ENCODE results near the gene GABRB1. TPM values are rescaled to one million over a fixed set of nuclear protein-coding genes. Genes with fewer than 3 reads are reported as not detected.

Gene GABRB1
- total RNA-seq, 1 experiment from 2014 or later, result not detected

DNA sequence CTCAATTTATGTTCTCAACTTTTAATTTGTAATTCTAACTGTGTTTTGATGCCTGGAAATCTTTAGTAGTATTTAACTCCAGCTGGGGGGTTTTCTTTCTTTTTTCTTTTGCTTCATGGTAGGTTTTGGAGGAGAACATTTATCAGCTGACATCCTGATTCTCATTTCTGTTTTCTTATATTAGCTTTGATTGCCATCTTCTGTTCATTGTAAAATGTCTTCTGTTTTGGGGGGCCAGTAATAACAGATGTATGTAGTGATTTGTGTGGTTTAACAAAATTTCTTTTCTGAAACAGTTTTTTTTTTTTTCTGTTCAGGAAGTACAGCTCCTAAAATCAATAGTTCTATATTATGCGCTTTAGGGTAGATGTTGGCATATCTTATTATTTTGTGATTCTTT lies 182.2 kb downstream of the GABRB1 start:
- Histone ChIP-seq H2AFZ (ENCODE audit: low read depth, low read length, poor library complexity, severe bottlenecking) (no peak overlapping the region), H3K27me3 (ENCODE audit: insufficient read depth, low read length) (0 out of 2 replicates have a peak, but pooled peaks cover 4% of the 10 kb centered on the region), H3K79me2 (ENCODE audit: insufficient read depth, low read length) (no peaks in the 10 kb centered on the region), H3K4me1 (ENCODE audit: control insufficient read depth in 1 of 2, insufficient read depth in 2 of 2, low read length in 2 of 2) (no peaks in the 10 kb centered on the region), H3K36me3 (ENCODE audit: control insufficient read depth in 1 of 2, insufficient read depth in 2 of 2, low read length in 2 of 2) (no peaks in the 10 kb centered on the region), H4K20me1 (ENCODE audit: insufficient read depth) (no peaks in the 10 kb centered on the region), H3K9ac (ENCODE audit: low read length) (no peak overlapping the region), H3K9me2 (ENCODE audit: insufficient read depth) (no peaks in the 10 kb centered on the region), H3K4me3 (replicated peaks in 1 of 2; ENCODE audit: low read depth in 1 of 2, low read length in 2 of 2) (no peak overlapping the region), H3K9me3 (ENCODE audit: control insufficient read depth in 1 of 2, insufficient read depth in 1 of 2, low read depth in 1 of 2, low read length in 2 of 2) (no peaks in the 10 kb centered on the region), H3K4me2 (ENCODE audit: low read length) (no peak overlapping the region), H3K27ac (ENCODE audit: low read depth, low read length) (no peak overlapping the region)
- intact Hi-C loops (cut with micrococcal nuclease), result no loop called here
- BruUV-seq (replicated peaks), result no TSS peak
- RAD21 ChIA-PET (ENCODE audit: low non-redundant PET in 1 of 2, low total read pairs in 2 of 2, uncharacterized antibody in 2 of 2, unreplicated experiment in 2 of 2), result no interaction called here
- ATAC-seq (no peak), DNase-seq (ENCODE audit: low read depth, low spot score) (no peak)
- TF ChIP-seq EZH2phosphoT487 (IDR thresholded peaks at IDR 0.05; ENCODE audit: borderline replicate concordance) (no peak), YY1 (IDR thresholded peaks at IDR 0.05; ENCODE audit: extremely low read depth, insufficient replicate concordance, low read depth, low read length) (no peak), SRF (IDR thresholded peaks at IDR 0.05; ENCODE audit: low read depth) (no peak), TCF7L2 (IDR thresholded peaks at IDR 0.05; ENCODE audit: borderline replicate concordance, extremely low read depth, insufficient read depth, insufficient read length) (no peak), ZFX (IDR thresholded peaks at IDR 0.05) (no peak), RAD21 (IDR thresholded peaks at IDR 0.05; ENCODE audit: low read depth) (no peak), EZH2 (IDR thresholded peaks at IDR 0.05) (no peak), ATF3 (IDR thresholded peaks at IDR 0.05) (no peak), POLR2A (IDR thresholded peaks at IDR 0.05; ENCODE audit: borderline replicate concordance, extremely low read depth, insufficient read depth, insufficient read length) (no peak), JUND (IDR thresholded peaks at IDR 0.05) (no peak), EGR1 (IDR thresholded peaks at IDR 0.05; ENCODE audit: low read depth) (no peak), CBX3 (IDR thresholded peaks at IDR 0.05; ENCODE audit: low read depth) (no peak), REST (IDR thresholded peaks at IDR 0.05; ENCODE audit: low read depth) (no peak), POLR2AphosphoS5 (IDR thresholded peaks at IDR 0.05; ENCODE audit: low read depth, low read length) (no peak)
- TF ChIP-seq, protein P1, sequence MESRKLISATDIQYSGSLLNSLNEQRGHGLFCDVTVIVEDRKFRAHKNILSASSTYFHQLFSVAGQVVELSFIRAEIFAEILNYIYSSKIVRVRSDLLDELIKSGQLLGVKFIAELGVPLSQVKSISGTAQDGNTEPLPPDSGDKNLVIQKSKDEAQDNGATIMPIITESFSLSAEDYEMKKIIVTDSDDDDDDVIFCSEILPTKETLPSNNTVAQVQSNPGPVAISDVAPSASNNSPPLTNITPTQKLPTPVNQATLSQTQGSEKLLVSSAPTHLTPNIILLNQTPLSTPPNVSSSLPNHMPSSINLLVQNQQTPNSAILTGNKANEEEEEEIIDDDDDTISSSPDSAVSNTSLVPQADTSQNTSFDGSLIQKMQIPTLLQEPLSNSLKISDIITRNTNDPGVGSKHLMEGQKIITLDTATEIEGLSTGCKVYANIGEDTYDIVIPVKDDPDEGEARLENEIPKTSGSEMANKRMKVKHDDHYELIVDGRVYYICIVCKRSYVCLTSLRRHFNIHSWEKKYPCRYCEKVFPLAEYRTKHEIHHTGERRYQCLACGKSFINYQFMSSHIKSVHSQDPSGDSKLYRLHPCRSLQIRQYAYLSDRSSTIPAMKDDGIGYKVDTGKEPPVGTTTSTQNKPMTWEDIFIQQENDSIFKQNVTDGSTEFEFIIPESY (IDR thresholded peaks at IDR 0.05; ENCODE audit: extremely low read depth, insufficient replicate concordance, low read length), result no peak
- TF ChIP-seq, protein P2, sequence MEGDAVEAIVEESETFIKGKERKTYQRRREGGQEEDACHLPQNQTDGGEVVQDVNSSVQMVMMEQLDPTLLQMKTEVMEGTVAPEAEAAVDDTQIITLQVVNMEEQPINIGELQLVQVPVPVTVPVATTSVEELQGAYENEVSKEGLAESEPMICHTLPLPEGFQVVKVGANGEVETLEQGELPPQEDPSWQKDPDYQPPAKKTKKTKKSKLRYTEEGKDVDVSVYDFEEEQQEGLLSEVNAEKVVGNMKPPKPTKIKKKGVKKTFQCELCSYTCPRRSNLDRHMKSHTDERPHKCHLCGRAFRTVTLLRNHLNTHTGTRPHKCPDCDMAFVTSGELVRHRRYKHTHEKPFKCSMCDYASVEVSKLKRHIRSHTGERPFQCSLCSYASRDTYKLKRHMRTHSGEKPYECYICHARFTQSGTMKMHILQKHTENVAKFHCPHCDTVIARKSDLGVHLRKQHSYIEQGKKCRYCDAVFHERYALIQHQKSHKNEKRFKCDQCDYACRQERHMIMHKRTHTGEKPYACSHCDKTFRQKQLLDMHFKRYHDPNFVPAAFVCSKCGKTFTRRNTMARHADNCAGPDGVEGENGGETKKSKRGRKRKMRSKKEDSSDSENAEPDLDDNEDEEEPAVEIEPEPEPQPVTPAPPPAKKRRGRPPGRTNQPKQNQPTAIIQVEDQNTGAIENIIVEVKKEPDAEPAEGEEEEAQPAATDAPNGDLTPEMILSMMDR (IDR thresholded peaks at IDR 0.05 in 2 of 3, conservative IDR thresholded peaks at IDR 0.05 in 1 of 3; ENCODE audit: borderline replicate concordance in 1 of 3, insufficient read depth in 1 of 3, low read depth in 2 of 3, low read length in 2 of 3), result no peak
- TF ChIP-seq, protein P3, sequence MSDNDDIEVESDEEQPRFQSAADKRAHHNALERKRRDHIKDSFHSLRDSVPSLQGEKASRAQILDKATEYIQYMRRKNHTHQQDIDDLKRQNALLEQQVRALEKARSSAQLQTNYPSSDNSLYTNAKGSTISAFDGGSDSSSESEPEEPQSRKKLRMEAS (IDR thresholded peaks at IDR 0.05), result no peak
- POLR2A ChIA-PET, result no interaction called here
- CTCF ChIA-PET, result no interaction called here

All from HCT116 (cell line).